Suprapubic skin (tissue), 4 donors: Measurements from ENCODE around the gene LCNL1.

Source experiments
- CTCF ChIP-seq, 2 donors: fragments of 200-600 bp in 1 of 2; fragments of 450-650 bp in 1 of 2; sonication (generic) in 1 of 2; IDR thresholded peaks; one replicate each; pipeline ENCODE4 v1.5.1; 2016 to 2019; ENCODE audit warnings: antibody characterized with exemption in 2 of 2, mild to moderate bottlenecking in 1 of 2, moderate library complexity in 1 of 2
- EP300 ChIP-seq: sonication (generic); formaldehyde crosslinking; IDR thresholded peaks from one replicate; pipeline ENCODE4 v1.6.1; 2017; ENCODE audit warnings: antibody characterized with exemption
- POLR2A ChIP-seq, 2 donors: fragments of 450-650 bp; IDR thresholded peaks; one replicate each; pipeline ENCODE4 v1.6.1; 2017; ENCODE audit warnings: antibody characterized with exemption in 2 of 2, mild to moderate bottlenecking in 2 of 2, moderate library complexity in 2 of 2
- POLR2AphosphoS5 ChIP-seq, 3 donors: sonication (generic); formaldehyde crosslinking; IDR thresholded peaks; one replicate each; pipeline ENCODE4 v1.6.1; 2017; ENCODE audit warnings: antibody characterized with exemption in 3 of 3

- TF ChIP-seq POLR2A (IDR thresholded peaks at IDR 0.05) (no peak), CTCF (IDR thresholded peaks at IDR 0.05) (no peak), EP300 (no peak), POLR2AphosphoS5 (IDR thresholded peaks at IDR 0.05) (no peak)
Measured at GRCh38 chr9:137031904-137032640, 49.3 kb downstream of the LCNL1 start, which contains the start of gene FUT7.
